GM10266 (cell line): Measurements from ENCODE around the gene NETO1.

Experiments used
- DNase-seq: peaks from one replicate; pipeline ENCODE4 v3.0.0; 2012; ENCODE audit errors: extremely low spot score
- CTCF ChIP-seq: IDR thresholded peaks from 2 replicates; pipeline ENCODE4 v1.5.1; 2012; ENCODE audit warnings: mild to moderate bottlenecking, low read depth; ENCODE audit not compliant: control insufficient read depth, insufficient read depth; ENCODE audit errors: missing control alignments

The NETO1 gene

GRCh38 chr18:72823345-72823744 is 44.4 kb downstream of the NETO1 start:
- no peak for TF ChIP-seq CTCF

GRCh38 chr18:72822202-72822601 is 45.6 kb downstream of the NETO1 start:
- no peak for DNase-seq
- no peak for TF ChIP-seq CTCF

More at GRCh38 chr18:72823345-72823744, 44.4 kb downstream of the NETO1 start:
- DNase-seq, result no peak

- no peak for DNase-seq
- no peak for TF ChIP-seq CTCF
Observed at GRCh38 chr18:72820571-72820970, 47.2 kb downstream of the NETO1 start.

GRCh38 chr18:72819050-72819449 is 48.7 kb downstream of the NETO1 start:
- DNase-seq, result no peak
- no peak for TF ChIP-seq CTCF

GRCh38 chr18:72811047-72811446 is 56.7 kb downstream of the NETO1 start:
- TF ChIP-seq CTCF, result no peak
- no peak for DNase-seq

GRCh38 chr18:72808680-72809079 is 59.1 kb downstream of the NETO1 start:
- no peak for DNase-seq

GRCh38 chr18:72799106-72799505 is 68.7 kb downstream of the NETO1 start:
- DNase-seq, result no peak
- no peak for TF ChIP-seq CTCF

More at GRCh38 chr18:72808680-72809079, 59.1 kb downstream of the NETO1 start:
- TF ChIP-seq CTCF, result no peak
